ENCODE results near the gene LHX3.

LHX3 gene

GRCh38 chr9:136170006-136170901 is 34.7 kb downstream of the LHX3 start (continued):
- TF ChIP-seq ZNF510 (tag by site-specific recombination; IDR thresholded peaks at IDR 0.05; ENCODE audit: insufficient replicate concordance) (no peak), ZNF202 (tag by site-specific recombination; IDR thresholded peaks at IDR 0.05; ENCODE audit: borderline replicate concordance) (no peak), ZNF76 (tag by site-specific recombination; IDR thresholded peaks at IDR 0.05; ENCODE audit: borderline replicate concordance, low read depth) (no peak), ZNF660 (tag by site-specific recombination; IDR thresholded peaks at IDR 0.05) (no peak), ZNF571 (tag by site-specific recombination; IDR thresholded peaks at IDR 0.05) (no peak), ZNF654 (tag by site-specific recombination; IDR thresholded peaks at IDR 0.05; ENCODE audit: low read depth) (peak; percentile 42), ZNF302 (tag by site-specific recombination; IDR thresholded peaks at IDR 0.05; ENCODE audit: low read depth) (no peak), ZSCAN5A (tag by site-specific recombination; IDR thresholded peaks at IDR 0.05) (no peak), ZNF114 (tag by site-specific recombination; IDR thresholded peaks at IDR 0.05) (no peak), ZNF324 (tag by site-specific recombination; IDR thresholded peaks at IDR 0.05) (no peak), ZNF2 (tag by site-specific recombination; IDR thresholded peaks at IDR 0.05) (no peak), ZNF549 (tag by site-specific recombination; IDR thresholded peaks at IDR 0.05) (no peak), ZNF501 (tag by site-specific recombination; IDR thresholded peaks at IDR 0.05) (no peak), PBX3 (CRISPR knock-in tag; IDR thresholded peaks at IDR 0.05) (no peak), KLF7 (tag by site-specific recombination; IDR thresholded peaks at IDR 0.05; ENCODE audit: borderline replicate concordance) (no peak), ZEB2 (tag by site-specific recombination; IDR thresholded peaks at IDR 0.05) (no peak), SP7 (tag by site-specific recombination; IDR thresholded peaks at IDR 0.05) (peak; percentile 14; the same call in 1 of the 2 replicates), KLF17 (tag by site-specific recombination; IDR thresholded peaks at IDR 0.05) (0 out of 2 replicates have a peak, but pooled peaks have one; percentile 37), ZNF146 (tag by site-specific recombination; IDR thresholded peaks at IDR 0.05) (no peak), ZBTB8A (tag by site-specific recombination; IDR thresholded peaks at IDR 0.05) (no peak), ZNF19 (tag by site-specific recombination; IDR thresholded peaks at IDR 0.05; ENCODE audit: low read depth) (no peak), PATZ1 (tag by site-specific recombination; IDR thresholded peaks at IDR 0.05) (0 out of 2 replicates have a peak, but pooled peaks have one; percentile 14), CTCF (tag by site-specific recombination; IDR thresholded peaks at IDR 0.05) (peak; percentile 58), PRDM10 (tag by site-specific recombination; IDR thresholded peaks at IDR 0.05) (no peak), ZXDB (tag by site-specific recombination; IDR thresholded peaks at IDR 0.05) (no peak), ZNF354C (tag by site-specific recombination; IDR thresholded peaks at IDR 0.05; ENCODE audit: borderline replicate concordance, low read depth) (no peak), ZNF677 (tag by site-specific recombination; IDR thresholded peaks at IDR 0.05) (no peak), ZBTB48 (tag by site-specific recombination; IDR thresholded peaks at IDR 0.05) (no peak), SP2 (tag by site-specific recombination; IDR thresholded peaks at IDR 0.05) (no peak)
